ENCODE results near the gene GTF2IRD1. TPM values are rescaled to one million over a fixed set of nuclear protein-coding genes. Genes with fewer than 3 reads are reported as not detected.

Gene GTF2IRD1
- total and polyA plus RNA-seq, 2 of the 13 experiments (the other 11 are each of a cell fraction or from before 2014, with no cell fraction given): 16.5 to 26.7 TPM

DNA sequence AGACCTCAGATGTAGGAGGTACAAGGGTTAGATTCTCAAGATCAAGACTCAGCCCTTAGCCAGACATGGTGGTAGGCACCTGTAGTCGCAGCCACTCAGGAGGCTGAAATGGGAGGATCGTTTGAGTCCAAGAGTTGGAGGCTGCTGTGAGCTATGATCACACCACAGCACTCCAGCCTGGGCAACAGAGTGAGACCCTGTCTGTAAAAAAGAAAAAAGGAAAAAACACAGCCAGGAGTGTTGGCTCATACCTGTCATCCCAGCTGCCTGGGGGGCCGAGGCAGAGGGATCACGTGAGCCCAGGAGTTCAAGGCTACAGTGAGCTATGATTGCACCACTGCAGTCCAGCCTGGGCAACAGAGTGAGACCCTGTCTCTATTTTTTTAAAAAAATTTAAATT lies 69.3 kb downstream of the GTF2IRD1 start:
- Histone ChIP-seq H4K20me1 (ENCODE audit: insufficient read depth, low read length) (no peaks in the 10 kb centered on the region), H3K4me3 (replicated peaks in 1 of 3; ENCODE audit: insufficient read depth in 1 of 3, low read depth in 2 of 3, low read length in 3 of 3) (no peak overlapping the region), H3K4me1 (ENCODE audit: insufficient read depth, low read length) (no peaks in the 10 kb centered on the region), H3K36me3 (replicated peaks in 1 of 2; ENCODE audit: control insufficient read depth in 1 of 2, insufficient read depth in 2 of 2, low read length in 2 of 2) (peaks cover 4 to 43% of the 10 kb centered on the region in 2 experiments; a peak in 4 of 5 replicates), H3K9ac (ENCODE audit: insufficient read depth, low read depth, low read length) (no peak overlapping the region), H2AFZ (ENCODE audit: low read length) (no peak overlapping the region), H3K79me2 (ENCODE audit: insufficient read depth, low read length) (no peaks in the 10 kb centered on the region), H3K27ac (ENCODE audit: extremely low read length, insufficient read depth, low read length) (no peak overlapping the region), H3K9me3 (ENCODE audit: low read length) (no peaks in the 10 kb centered on the region), H3K27me3 (ENCODE audit: control insufficient read depth in 1 of 2, insufficient read depth in 2 of 2, low read length in 2 of 2) (no peaks in the 10 kb centered on the region), H3K4me2 (ENCODE audit: low read depth, low read length) (no peak overlapping the region)
- FAIRE-seq (no peak), DNase-seq (ENCODE audit: low spot score) (no peak), ATAC-seq (no peak)
- no TSS peak for BruUV-seq (replicated peaks)
- in situ Hi-C loops (cut with HindIII; ENCODE audit: extremely low pct_ligation_motif_present, low pct_unique_long_range_greater_than_20kb) (no loop called here), intact Hi-C loops (cut with micrococcal nuclease; ENCODE audit: unreplicated experiment) (no loop called here)
- TF ChIP-seq PRPF4 (IDR thresholded peaks at IDR 0.05; ENCODE audit: low read depth, low read length, poor library complexity, severe bottlenecking) (no peak), ARNT (IDR thresholded peaks at IDR 0.05) (no peak), PAX8 (CRISPR knock-in tag; IDR thresholded peaks at IDR 0.05; ENCODE audit: borderline replicate concordance) (no peak), ZNF772 (CRISPR knock-in tag; IDR thresholded peaks at IDR 0.05) (no peak), ZNF121 (CRISPR knock-in tag; IDR thresholded peaks at IDR 0.05) (peak; percentile 91)
- TF ChIP-seq, protein P1, sequence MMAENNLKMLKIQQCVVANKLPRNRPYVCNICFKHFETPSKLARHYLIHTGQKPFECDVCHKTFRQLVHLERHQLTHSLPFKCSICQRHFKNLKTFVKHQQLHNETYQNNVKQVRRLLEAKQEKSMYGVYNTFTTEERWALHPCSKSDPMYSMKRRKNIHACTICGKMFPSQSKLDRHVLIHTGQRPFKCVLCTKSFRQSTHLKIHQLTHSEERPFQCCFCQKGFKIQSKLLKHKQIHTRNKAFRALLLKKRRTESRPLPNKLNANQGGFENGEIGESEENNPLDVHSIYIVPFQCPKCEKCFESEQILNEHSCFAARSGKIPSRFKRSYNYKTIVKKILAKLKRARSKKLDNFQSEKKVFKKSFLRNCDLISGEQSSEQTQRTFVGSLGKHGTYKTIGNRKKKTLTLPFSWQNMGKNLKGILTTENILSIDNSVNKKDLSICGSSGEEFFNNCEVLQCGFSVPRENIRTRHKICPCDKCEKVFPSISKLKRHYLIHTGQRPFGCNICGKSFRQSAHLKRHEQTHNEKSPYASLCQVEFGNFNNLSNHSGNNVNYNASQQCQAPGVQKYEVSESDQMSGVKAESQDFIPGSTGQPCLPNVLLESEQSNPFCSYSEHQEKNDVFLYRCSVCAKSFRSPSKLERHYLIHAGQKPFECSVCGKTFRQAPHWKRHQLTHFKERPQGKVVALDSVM (CRISPR knock-in tag; IDR thresholded peaks at IDR 0.05): peak; percentile 79
- WGBS (ENCODE audit: low lambda C conversion rate): 83% methylated on average over 4 of the region's 4 CpGs
- ChIA-PET POLR2A (no interaction called here), CTCF (ENCODE audit: low intra/inter-chr PET ratio, low total read pairs) (no interaction called here)

DNA sequence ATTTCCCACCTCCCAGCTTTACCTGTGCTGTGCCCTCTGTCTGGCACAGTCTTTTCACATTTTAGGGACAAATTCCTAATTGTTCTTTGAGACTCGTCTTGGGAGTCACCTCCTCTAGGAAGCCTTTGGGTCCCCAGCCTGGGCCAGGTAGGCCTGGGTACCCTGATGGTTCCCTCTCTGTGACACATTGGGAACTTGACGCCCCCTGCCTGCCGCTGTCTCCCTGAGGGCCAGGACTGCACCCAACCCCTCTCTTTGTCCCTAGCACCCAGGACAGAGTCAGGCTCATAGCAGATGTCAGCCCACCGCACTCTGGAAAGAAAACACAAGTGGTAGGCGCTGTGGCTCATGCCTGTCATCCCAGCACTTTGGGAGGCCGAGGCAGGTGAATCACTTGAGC lies 71.4 kb downstream of the GTF2IRD1 start:
- FAIRE-seq (no peak), ATAC-seq (no peak)
- TF ChIP-seq STAG1 (CRISPR knock-in tag; IDR thresholded peaks at IDR 0.05) (peak; percentile 19; the same call in 1 of the 2 replicates), NAIF1 (CRISPR knock-in tag; IDR thresholded peaks at IDR 0.05; ENCODE audit: borderline replicate concordance) (no peak), ZNF12 (CRISPR knock-in tag; IDR thresholded peaks at IDR 0.05) (no peak), MEIS1 (CRISPR knock-in tag; IDR thresholded peaks at IDR 0.05; ENCODE audit: borderline replicate concordance) (no peak)
- TF ChIP-seq, protein P2, sequence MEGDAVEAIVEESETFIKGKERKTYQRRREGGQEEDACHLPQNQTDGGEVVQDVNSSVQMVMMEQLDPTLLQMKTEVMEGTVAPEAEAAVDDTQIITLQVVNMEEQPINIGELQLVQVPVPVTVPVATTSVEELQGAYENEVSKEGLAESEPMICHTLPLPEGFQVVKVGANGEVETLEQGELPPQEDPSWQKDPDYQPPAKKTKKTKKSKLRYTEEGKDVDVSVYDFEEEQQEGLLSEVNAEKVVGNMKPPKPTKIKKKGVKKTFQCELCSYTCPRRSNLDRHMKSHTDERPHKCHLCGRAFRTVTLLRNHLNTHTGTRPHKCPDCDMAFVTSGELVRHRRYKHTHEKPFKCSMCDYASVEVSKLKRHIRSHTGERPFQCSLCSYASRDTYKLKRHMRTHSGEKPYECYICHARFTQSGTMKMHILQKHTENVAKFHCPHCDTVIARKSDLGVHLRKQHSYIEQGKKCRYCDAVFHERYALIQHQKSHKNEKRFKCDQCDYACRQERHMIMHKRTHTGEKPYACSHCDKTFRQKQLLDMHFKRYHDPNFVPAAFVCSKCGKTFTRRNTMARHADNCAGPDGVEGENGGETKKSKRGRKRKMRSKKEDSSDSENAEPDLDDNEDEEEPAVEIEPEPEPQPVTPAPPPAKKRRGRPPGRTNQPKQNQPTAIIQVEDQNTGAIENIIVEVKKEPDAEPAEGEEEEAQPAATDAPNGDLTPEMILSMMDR (CRISPR knock-in tag; IDR thresholded peaks at IDR 0.05): 0 out of 2 replicates have a peak, but pooled peaks have one; percentile 19
- TF ChIP-seq, protein P3, sequence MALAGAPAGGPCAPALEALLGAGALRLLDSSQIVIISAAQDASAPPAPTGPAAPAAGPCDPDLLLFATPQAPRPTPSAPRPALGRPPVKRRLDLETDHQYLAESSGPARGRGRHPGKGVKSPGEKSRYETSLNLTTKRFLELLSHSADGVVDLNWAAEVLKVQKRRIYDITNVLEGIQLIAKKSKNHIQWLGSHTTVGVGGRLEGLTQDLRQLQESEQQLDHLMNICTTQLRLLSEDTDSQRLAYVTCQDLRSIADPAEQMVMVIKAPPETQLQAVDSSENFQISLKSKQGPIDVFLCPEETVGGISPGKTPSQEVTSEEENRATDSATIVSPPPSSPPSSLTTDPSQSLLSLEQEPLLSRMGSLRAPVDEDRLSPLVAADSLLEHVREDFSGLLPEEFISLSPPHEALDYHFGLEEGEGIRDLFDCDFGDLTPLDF (CRISPR knock-in tag; IDR thresholded peaks at IDR 0.05): no peak

More for the DNA sequence above, 71.4 kb downstream of the GTF2IRD1 start:
- H3K9ac ChIP-seq (ENCODE audit: insufficient read depth, low read depth, low read length): no peak overlapping the region
- H3K4me3 ChIP-seq (replicated peaks in 1 of 3; ENCODE audit: insufficient read depth in 1 of 3, low read depth in 2 of 3, low read length in 3 of 3): no peak overlapping the region
- peaks cover 1 to 29% of the 10 kb centered on the region in 2 experiments; a peak in 4 of 5 replicates for H3K36me3 ChIP-seq (replicated peaks in 1 of 2; ENCODE audit: control insufficient read depth in 1 of 2, insufficient read depth in 2 of 2, low read length in 2 of 2)
- intact Hi-C loops (cut with micrococcal nuclease; ENCODE audit: unreplicated experiment) (no loop called here), in situ Hi-C loops (cut with HindIII; ENCODE audit: extremely low pct_ligation_motif_present, low pct_unique_long_range_greater_than_20kb) (no loop called here)
- no TSS peak for BruUV-seq (replicated peaks)
- CTCF ChIA-PET (ENCODE audit: low intra/inter-chr PET ratio, low total read pairs): no interaction called here
- H3K4me2 ChIP-seq (ENCODE audit: low read depth, low read length): no peak overlapping the region
- H4K20me1 ChIP-seq (ENCODE audit: insufficient read depth, low read length): no peaks in the 10 kb centered on the region
- no peak overlapping the region for H2AFZ ChIP-seq (ENCODE audit: low read length)
- no peak for DNase-seq (ENCODE audit: low spot score)
- POLR2A ChIA-PET: no interaction called here
- 98% methylated on average over 6 of the region's 6 CpGs for WGBS (ENCODE audit: low lambda C conversion rate)
- no peaks in the 10 kb centered on the region for H3K27me3 ChIP-seq (ENCODE audit: control insufficient read depth in 1 of 2, insufficient read depth in 2 of 2, low read length in 2 of 2)
- no peaks in the 10 kb centered on the region for H3K79me2 ChIP-seq (ENCODE audit: insufficient read depth, low read length)
- no peaks in the 10 kb centered on the region for H3K4me1 ChIP-seq (ENCODE audit: insufficient read depth, low read length)
- no peak overlapping the region for H3K27ac ChIP-seq (ENCODE audit: extremely low read length, insufficient read depth, low read length)
- no peaks in the 10 kb centered on the region for H3K9me3 ChIP-seq (ENCODE audit: low read length)
